CD8-positive, alpha-beta memory T cell (primary cell): ENCODE measurements around the gene GMEB2. TPM values are rescaled to one million over a fixed set of nuclear protein-coding genes. Genes with fewer than 3 reads are reported as not detected.
A peak's percentile ranks its signal among the peaks of the same experiment; 100 is the strongest.

Experiments
- CTCF ChIA-PET: fragments of 350-600 bp; sonication (Branson Sonifier 250); formaldehyde crosslinking; loops from one replicate; lab custom pipeline; 2021; ENCODE audit warnings: antibody characterized with exemption; lab: Charles Lee
- POLR2A ChIA-PET: fragments of 350-600 bp; sonication (Branson Sonifier 250); formaldehyde crosslinking; loops from one replicate; lab custom pipeline; 2021; ENCODE audit warnings: antibody characterized with exemption; lab: Charles Lee
- DNase-seq, 5 donors: peaks; one replicate each; pipeline versions ENCODE4 v3.0.0 to v3.0.0-alpha.2; 2020 to 2022; ENCODE audit warnings: mixed read lengths in 1 of 5
- H3K27ac ChIP-seq: one replicate; pipeline ENCODE4 v1.7.0; 2013; ENCODE audit warnings: low read depth, mild to moderate bottlenecking, low read length, moderate library complexity
- H3K27me3 ChIP-seq: 2 replicates; pipeline ENCODE4 v1.7.0; 2013; ENCODE audit warnings: low read length, mild to moderate bottlenecking; ENCODE audit not compliant: insufficient read depth, poor library complexity, severe bottlenecking
- H3K36me3 ChIP-seq: 2 replicates; pipeline ENCODE4 v1.7.0; 2013; ENCODE audit warnings: mild to moderate bottlenecking, low read length, moderate library complexity; ENCODE audit not compliant: insufficient read depth
- H3K4me1 ChIP-seq: 2 replicates; pipeline ENCODE4 v1.7.0; 2013; ENCODE audit warnings: mild to moderate bottlenecking, low read length, moderate library complexity; ENCODE audit not compliant: insufficient read depth
- H3K4me3 ChIP-seq: 2 replicates; pipeline ENCODE4 v1.7.0; 2013; ENCODE audit warnings: mild to moderate bottlenecking, low read length
- H3K9me3 ChIP-seq: 2 replicates; pipeline ENCODE4 v1.7.0; 2013; ENCODE audit warnings: mild to moderate bottlenecking, low read length
- H3K27ac Mint-ChIP-seq, 8 donors: one replicate each; pipeline ENCODE4 v1.8.0; 2020 to 2021; ENCODE audit warnings: mixed read lengths in 8 of 8, mild to moderate bottlenecking in 6 of 8, inconsistent platforms in 3 of 8, moderate library complexity in 3 of 8
- H3K27me3 Mint-ChIP-seq, 2 donors: one replicate each; pipeline ENCODE4 v1.8.0; 2020 to 2021; ENCODE audit warnings: mixed read lengths in 2 of 2, mild to moderate bottlenecking in 1 of 2, moderate library complexity in 1 of 2
- H3K36me3 Mint-ChIP-seq, 3 donors: one replicate each; pipeline ENCODE4 v1.8.0; 2020 to 2021; ENCODE audit warnings: mixed read lengths in 3 of 3, inconsistent platforms in 1 of 3, mild to moderate bottlenecking in 1 of 3
- H3K4me1 Mint-ChIP-seq, 3 donors: one replicate each; pipeline ENCODE4 v1.8.0; 2020 to 2021; ENCODE audit warnings: mixed read lengths in 3 of 3, inconsistent platforms in 1 of 3, mild to moderate bottlenecking in 1 of 3
- H3K4me3 Mint-ChIP-seq, 7 donors: one replicate each; pipeline ENCODE4 v1.8.0; 2020 to 2021; ENCODE audit warnings: mixed read lengths in 7 of 7, mild to moderate bottlenecking in 6 of 7, moderate library complexity in 4 of 7, inconsistent platforms in 2 of 7
- H3K9me3 Mint-ChIP-seq, 5 donors: one replicate each; pipeline ENCODE4 v1.8.0; 2020 to 2022; ENCODE audit warnings: mixed read lengths in 5 of 5, mild to moderate bottlenecking in 3 of 5, moderate library complexity in 2 of 5, inconsistent platforms in 1 of 5
- polyA plus RNA-seq: library from polyadenylated mRNA; unstranded; fragments of 300-500 nt; fragmentation: Illumina TruSeq; gene quantifications from one replicate; pipeline ENCODE4 v1.2.3, GENCODE V29; 2021
- total RNA-seq, 2 experiments: library from RNA; stranded (reverse); gene quantifications; one replicate each; pipeline ENCODE4 v1.2.3, GENCODE V29; 2021

Gene GMEB2
- total and polyA plus RNA-seq, 3 experiments from 2014 or later = 14.3 to 15.5 (median 14.8) TPM

- no peaks in the 10 kb centered on the region for H3K36me3 ChIP-seq
- peaks cover 14 to 34% (median 14%) of the 10 kb centered on the region in 3 donors for H3K4me1 Mint-ChIP-seq
- DNase-seq = peak in 3 of 5 donors; percentile 42 to 70 (median 58)
- H3K27ac ChIP-seq = peak within 1 kb of the TSS; percentile 38
- peak within 1 kb of the TSS; percentile 74 to 89 (median 76) for H3K4me3 Mint-ChIP-seq
- H3K4me3 ChIP-seq = peak within 1 kb of the TSS; percentile 61
- CTCF ChIA-PET = interaction anchor here (0.9 to 1.3 kb wide), 2 partner anchors 17 to 18 kb away, joined by 3 read pairs; partner anchors contain the start of gene PTK6
- H3K27ac Mint-ChIP-seq = peak within 1 kb of the TSS; percentile 47 to 96 (median 92)
- H3K9me3 ChIP-seq = no peaks in the 10 kb centered on the region
- no peaks in the 10 kb centered on the region for H3K27me3 ChIP-seq
- no peaks in the 10 kb centered on the region for H3K9me3 Mint-ChIP-seq
- peaks cover 9 to 13% of the 10 kb centered on the region in 2 donors for H3K27me3 Mint-ChIP-seq
- POLR2A ChIA-PET = interaction anchor here (1.1 kb wide), 1 partner anchor 73 kb away, joined by 3 read pairs; the partner anchor contains the start of gene GMEB2
- peaks cover 16% of the 10 kb centered on the region for H3K4me1 ChIP-seq
- peaks cover 0 to 5% (median 0%) of the 10 kb centered on the region in 3 donors for H3K36me3 Mint-ChIP-seq
Observed at GRCh38 chr20:63553933-63554290, 73.0 kb downstream of the GMEB2 start, which contains the start of gene FNDC11. Gene FNDC11, plus strand, starts transcription at chr20:63554159. Its CDS starts 1,505 bp downstream, at chr20:63555664.

DNA sequence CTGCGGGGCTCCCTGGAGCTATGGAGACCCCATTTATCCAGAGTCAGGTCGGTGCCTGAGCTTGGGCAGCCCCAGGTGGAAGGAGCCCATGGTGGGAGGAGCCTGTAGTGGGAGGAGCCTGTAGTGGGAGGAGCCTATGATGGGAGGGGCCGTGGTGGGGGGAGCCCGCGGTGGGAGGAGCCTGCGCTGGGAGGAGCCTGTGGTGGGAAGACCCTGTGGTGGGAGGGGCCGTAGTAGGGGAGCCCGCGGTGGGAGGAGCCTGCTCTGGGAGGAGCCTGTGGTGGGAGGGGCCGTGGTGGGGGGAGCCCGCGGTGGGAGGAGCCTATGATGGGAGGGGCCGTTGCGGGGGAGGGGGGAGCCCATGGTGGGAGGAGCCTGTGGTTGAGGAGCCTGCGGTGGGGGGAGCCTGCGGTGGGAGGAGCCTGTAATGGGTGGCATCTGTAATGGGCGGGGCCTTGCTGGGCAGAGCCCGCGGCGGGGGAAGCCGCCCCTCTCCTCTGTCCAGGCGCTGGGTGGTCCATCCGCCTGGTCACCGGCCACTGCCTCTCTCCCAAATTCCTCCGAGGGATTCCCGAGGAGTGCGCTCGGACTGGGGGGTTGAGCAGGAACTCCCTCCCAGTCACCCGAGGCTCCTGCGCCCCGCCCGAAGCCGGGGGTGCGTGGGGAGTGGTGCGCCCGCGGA lies 73.5 kb downstream of the GMEB2 start:
- POLR2A ChIA-PET = interaction anchor here (0.6 to 1.4 kb wide), 5 partner anchors 15 to 192 kb away, joined by 3 to 9 read pairs (median 3); partner anchors contain the start of gene PTK6
- CTCF ChIA-PET = interaction anchor here (0.6 to 4.4 kb wide), 7 partner anchors 8 to 157 kb away, joined by 3 to 35 read pairs (median 3); partner anchors contain the start of gene PTK6
- H3K9me3 Mint-ChIP-seq = no peaks in the 10 kb centered on the region

GRCh38 chr20:63552481-63553249 lies 74.2 kb downstream of the GMEB2 start:
- peak overlapping the region; percentile 73 to 89 (median 76) for H3K4me3 Mint-ChIP-seq
- H3K36me3 ChIP-seq = no peaks in the 10 kb centered on the region
- ChIA-PET POLR2A (interaction anchor here (0.6 to 1.4 kb wide), 7 partner anchors 15 to 193 kb away, joined by 3 to 9 read pairs (median 3); partner anchors contain the start of genes PPDPF and PTK6), CTCF (interaction anchor here (0.6 to 4.4 kb wide), 7 partner anchors 9 to 158 kb away, joined by 3 to 35 read pairs (median 3); partner anchors contain the start of gene PTK6)
- peak; percentile 42 to 80 (median 75) for DNase-seq
- peak overlapping the region; percentile 38 for H3K4me3 ChIP-seq
- H3K27ac ChIP-seq = peak overlapping the region; percentile 33
- peaks cover 9 to 13% of the 10 kb centered on the region in 2 donors for H3K27me3 Mint-ChIP-seq
- H3K27ac Mint-ChIP-seq = peak overlapping the region; percentile 85 to 96 (median 92)
- H3K4me1 Mint-ChIP-seq = peaks cover 14 to 34% (median 14%) of the 10 kb centered on the region in 3 donors
- H3K4me1 ChIP-seq = peaks cover 16% of the 10 kb centered on the region
- H3K9me3 Mint-ChIP-seq = no peaks in the 10 kb centered on the region
- H3K36me3 Mint-ChIP-seq = peaks cover 0 to 2% (median 0%) of the 10 kb centered on the region in 3 donors
- H3K27me3 ChIP-seq = no peaks in the 10 kb centered on the region
- no peaks in the 10 kb centered on the region for H3K9me3 ChIP-seq

More for the DNA sequence above, 73.5 kb downstream of the GMEB2 start:
- H3K9me3 ChIP-seq = no peaks in the 10 kb centered on the region
- peak; percentile 82 to 93 (median 90) for DNase-seq
- Mint-ChIP-seq H3K4me1 (peaks cover 14 to 34% (median 14%) of the 10 kb centered on the region in 3 donors), H3K36me3 (peaks cover 0 to 2% (median 0%) of the 10 kb centered on the region in 3 donors), H3K27ac (peak overlapping the region; percentile 47 to 96 (median 92)), H3K4me3 (peak overlapping the region; percentile 73 to 89 (median 76)), H3K27me3 (peaks cover 9 to 13% of the 10 kb centered on the region in 2 donors)
- H3K27ac ChIP-seq = peak overlapping the region; percentile 38
- peak overlapping the region; percentile 61 for H3K4me3 ChIP-seq
- H3K27me3 ChIP-seq = no peaks in the 10 kb centered on the region
- H3K36me3 ChIP-seq = no peaks in the 10 kb centered on the region
- H3K4me1 ChIP-seq = peaks cover 16% of the 10 kb centered on the region

DNA sequence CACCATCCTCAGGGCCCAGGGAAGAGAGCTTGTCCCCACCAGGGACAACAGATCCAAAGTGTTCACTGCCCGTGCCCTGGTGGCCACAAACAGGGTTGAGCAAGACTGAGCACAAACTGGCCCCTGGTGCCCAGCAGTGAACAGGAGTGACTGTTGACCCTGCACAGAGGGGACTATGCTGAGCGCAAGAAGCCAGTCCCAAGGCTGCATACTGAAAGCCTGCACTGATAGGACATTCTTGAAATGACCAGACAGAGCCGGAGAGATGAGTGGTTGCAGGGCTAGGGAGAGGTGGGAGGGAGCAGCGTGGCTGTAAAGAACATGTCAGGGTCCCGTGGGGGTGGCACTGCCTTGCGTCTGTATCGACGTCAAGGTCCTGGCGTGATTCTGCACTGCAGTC lies 75.8 kb downstream of the GMEB2 start:
- peak overlapping the region in 1 of 7 donors; percentile 75 for H3K4me3 Mint-ChIP-seq
- H3K27me3 ChIP-seq = no peaks in the 10 kb centered on the region
- H3K4me1 ChIP-seq = peaks cover 16% of the 10 kb centered on the region
- H3K4me3 ChIP-seq = no peak overlapping the region
- no peaks in the 10 kb centered on the region for H3K36me3 Mint-ChIP-seq
- no peak overlapping the region for H3K27ac ChIP-seq
- DNase-seq = no peak
- H3K9me3 Mint-ChIP-seq = no peaks in the 10 kb centered on the region
- H3K27ac Mint-ChIP-seq = peak overlapping the region in 2 of 8 donors; percentile 45 to 89
- peaks cover 10 to 13% of the 10 kb centered on the region in 2 donors for H3K27me3 Mint-ChIP-seq
- H3K9me3 ChIP-seq = no peaks in the 10 kb centered on the region
- no peaks in the 10 kb centered on the region for H3K36me3 ChIP-seq
- peaks cover 12 to 30% (median 14%) of the 10 kb centered on the region in 3 donors for H3K4me1 Mint-ChIP-seq
- ChIA-PET POLR2A (no interaction called here), CTCF (interaction anchor here (3.1 to 4.4 kb wide), 2 partner anchors 13 to 91 kb away, joined by 11 to 35 read pairs; partner anchors contain the start of gene PTK6)

GRCh38 chr20:63549679-63550282 lies 77.1 kb downstream of the GMEB2 start:
- no peaks in the 10 kb centered on the region for H3K9me3 ChIP-seq
- Mint-ChIP-seq H3K27me3 (peaks cover 10 to 13% of the 10 kb centered on the region in 2 donors), H3K4me3 (peak overlapping the region in 1 of 7 donors; percentile 24), H3K9me3 (peaks cover 0 to 4% (median 0%) of the 10 kb centered on the region in 5 donors), H3K27ac (peak overlapping the region in 1 of 8 donors; percentile 60), H3K36me3 (no peaks in the 10 kb centered on the region), H3K4me1 (peaks cover 12 to 30% (median 14%) of the 10 kb centered on the region in 3 donors)
- POLR2A ChIA-PET = interaction anchor here (0.6 kb wide), 1 partner anchor 178 kb away, joined by 13 read pairs; no protein-coding TSS in a partner anchor
- peaks cover 16% of the 10 kb centered on the region for H3K4me1 ChIP-seq
- CTCF ChIA-PET = interaction anchor here (4.4 kb wide), 1 partner anchor 12 kb away, joined by 35 read pairs; the partner anchor contains the start of gene PTK6
- no peaks in the 10 kb centered on the region for H3K27me3 ChIP-seq
- no peak for DNase-seq
- no peaks in the 10 kb centered on the region for H3K36me3 ChIP-seq
- H3K27ac ChIP-seq = no peak overlapping the region
- no peak overlapping the region for H3K4me3 ChIP-seq

GRCh38 chr20:63549019-63549418 lies 77.9 kb downstream of the GMEB2 start:
- CTCF ChIA-PET = no interaction called here
- Histone ChIP-seq H3K36me3 (no peaks in the 10 kb centered on the region), H3K27ac (no peak overlapping the region), H3K4me3 (no peak overlapping the region), H3K27me3 (no peaks in the 10 kb centered on the region), H3K4me1 (peaks cover 16% of the 10 kb centered on the region), H3K9me3 (no peaks in the 10 kb centered on the region)
- no peak overlapping the region for H3K4me3 Mint-ChIP-seq
- peaks cover 0 to 4% (median 0%) of the 10 kb centered on the region in 5 donors for H3K9me3 Mint-ChIP-seq
- no peak for DNase-seq
- H3K36me3 Mint-ChIP-seq = no peaks in the 10 kb centered on the region
- peaks cover 10 to 13% of the 10 kb centered on the region in 2 donors for H3K27me3 Mint-ChIP-seq
- POLR2A ChIA-PET = no interaction called here
- H3K27ac Mint-ChIP-seq = no peak overlapping the region
- peaks cover 12 to 23% (median 14%) of the 10 kb centered on the region in 3 donors for H3K4me1 Mint-ChIP-seq

- no peak overlapping the region for H3K4me3 Mint-ChIP-seq
- H3K27ac Mint-ChIP-seq = no peak overlapping the region
- H3K9me3 Mint-ChIP-seq = peaks cover 0 to 4% (median 0%) of the 10 kb centered on the region in 5 donors
- Histone ChIP-seq H3K4me1 (peaks cover 16% of the 10 kb centered on the region), H3K4me3 (no peak overlapping the region), H3K9me3 (no peaks in the 10 kb centered on the region), H3K27me3 (no peaks in the 10 kb centered on the region), H3K36me3 (no peaks in the 10 kb centered on the region), H3K27ac (no peak overlapping the region)
- H3K36me3 Mint-ChIP-seq = peaks cover 0 to 2% (median 0%) of the 10 kb centered on the region in 3 donors
- ChIA-PET POLR2A (no interaction called here), CTCF (interaction anchor here (1.0 kb wide), 1 partner anchor 11 kb away, joined by 3 read pairs; no protein-coding TSS in a partner anchor)
- peaks cover 10 to 13% of the 10 kb centered on the region in 2 donors for H3K27me3 Mint-ChIP-seq
- no peak for DNase-seq
- H3K4me1 Mint-ChIP-seq = peaks cover 12 to 23% (median 14%) of the 10 kb centered on the region in 3 donors
Observed at GRCh38 chr20:63548542-63548941, 78.4 kb downstream of the GMEB2 start.
